Measurements from ENCODE around the gene SPINK1. TPM values are rescaled to one million over a fixed set of nuclear protein-coding genes. Genes with fewer than 3 reads are reported as not detected.

Gene SPINK1
- total RNA-seq, 2 experiments from 2014 or later: not detected

GRCh38 chr5:147776989-147777388 lies 54.5 kb downstream of the SPINK1 start:
- Mint-ChIP-seq H3K9me3 (ENCODE audit: insufficient read depth) (no peaks in the 10 kb centered on the region), H3K4me3 (no peak overlapping the region), H3K27me3 (ENCODE audit: low read depth) (no peaks in the 10 kb centered on the region), H3K36me3 (ENCODE audit: low read depth) (peaks cover 15% of the 10 kb centered on the region), H3K4me1 (ENCODE audit: low read depth) (peaks cover 17% of the 10 kb centered on the region), H3K27ac (no peak overlapping the region)
- ChIA-PET POLR2A (no interaction called here), CTCF (no interaction called here)
- ATAC-seq (no peak), DNase-seq (no peak)

Other genes with a start within 250 kb of the SPINK1 start
- gene JAKMIP2, start 48.9 kb downstream of the SPINK1 start, total RNA-seq: 1 to 10 TPM; 8.2 to 8.9 TPM
- gene SCGB3A2, start 47.0 kb upstream of the SPINK1 start, total RNA-seq: not detected
- not detected for gene C5orf46, start 74.9 kb upstream of the SPINK1 start, total RNA-seq
- gene SPINK5, start 232.3 kb upstream of the SPINK1 start, total RNA-seq: not detected